HCT116 (cell line): ENCODE measurements around the gene TMEM9B. TPM values are rescaled to one million over a fixed set of nuclear protein-coding genes. Genes with fewer than 3 reads are reported as not detected.

Experiments used
- ATAC-seq: fragments of 200-7000 bp; cut with Tn5 transposase; 2 replicates; pipeline ENCODE4 v1.9.1; 2020; ENCODE audit warnings: mild to moderate bottlenecking, moderate library complexity
- BruUV-seq: library from RNA; stranded (reverse); fragments of 400-500 nt; replicated peaks from 2 replicates; lab custom pipeline; 2021; lab: Mats Ljungman, UMichigan
- CTCF ChIA-PET: fragments of 300-600 bp; sonication (Branson Sonifier 250); formaldehyde crosslinking; loops from one replicate; lab custom pipeline; 2021; ENCODE audit warnings: antibody characterized with exemption; lab: Charles Lee
- POLR2A ChIA-PET: fragments of 300-600, 350-600 bp; sonication (Branson Sonifier 250); formaldehyde crosslinking; loops from one replicate; lab custom pipeline; 2021; ENCODE audit warnings: antibody characterized with exemption; lab: Charles Lee
- RAD21 ChIA-PET, 2 experiments: fragments of 300-600 bp; sonication (Branson Sonifier 250); formaldehyde crosslinking; loops; one replicate each; lab custom pipeline; 2023; ENCODE audit warnings: low total read pairs in 2 of 2; ENCODE audit not compliant: uncharacterized antibody in 2 of 2, unreplicated experiment in 2 of 2, low non-redundant PET in 1 of 2; lab: Charles Lee
- DNase-seq: peaks from one replicate; pipeline ENCODE4 v3.0.0-alpha.2; 2010; ENCODE audit warnings: low read depth, low spot score
- H2AFZ ChIP-seq: fragments of 200-600 bp; shearing (Covaris generic), sonication (generic); 2 replicates; pipeline ENCODE4 v1.6.1; 2017; ENCODE audit warnings: low read depth, mixed run types, mixed read lengths, antibody characterized with exemption, low read length; ENCODE audit not compliant: poor library complexity, severe bottlenecking
- H3K27ac ChIP-seq: 2 replicates; pipeline ENCODE4 v1.5.1; 2012; ENCODE audit warnings: low read depth, low read length
- H3K27me3 ChIP-seq: fragments of 200-600 bp; sonication (generic); 2 replicates; pipeline ENCODE4 v1.6.1; 2016; ENCODE audit warnings: mixed run types, low read length, mixed read lengths; ENCODE audit not compliant: insufficient read depth
- H3K36me3 ChIP-seq, 2 experiments: fragments of 200-500 bp in 1 of 2; fragments of 200-600 bp in 1 of 2; sonication (Bioruptor generic) in 1 of 2; sonication (generic) in 1 of 2; 2 replicates each; pipeline versions ENCODE4 v1.5.1 to v1.6.1; 2014 to 2016; ENCODE audit warnings: low read length in 2 of 2, inconsistent platforms in 1 of 2, mixed read lengths in 1 of 2, mixed run types in 1 of 2; ENCODE audit not compliant: insufficient read depth in 2 of 2, control insufficient read depth in 1 of 2
- H3K4me1 ChIP-seq, 2 experiments: fragments of 200-600 bp in 1 of 2; sonication (generic) in 1 of 2; 2 replicates each; pipeline versions ENCODE4 v1.5.1 to v1.6.1; 2012 to 2017; ENCODE audit warnings: low read length in 2 of 2, inconsistent platforms in 1 of 2, mild to moderate bottlenecking in 1 of 2, mixed read lengths in 1 of 2, mixed run types in 1 of 2, moderate library complexity in 1 of 2; ENCODE audit not compliant: insufficient read depth in 2 of 2, control insufficient read depth in 1 of 2
- H3K4me2 ChIP-seq: fragments of 200-600 bp; sonication (generic); 2 replicates; pipeline ENCODE4 v1.6.1; 2017; ENCODE audit warnings: mixed run types, low read length, mixed read lengths
- H3K4me3 ChIP-seq, 2 experiments: fragments of 200-600 bp in 1 of 2; sonication (generic) in 1 of 2; replicated peaks in 1 of 2; 2 replicates each; pipeline ENCODE4 v1.5.1; 2011 to 2016; ENCODE audit warnings: low read length in 2 of 2, control low read depth in 1 of 2, low read depth in 1 of 2, mild to moderate bottlenecking in 1 of 2, mixed read lengths in 1 of 2, mixed run types in 1 of 2
- H3K79me2 ChIP-seq: fragments of 200-600 bp; sonication (generic); 2 replicates; pipeline ENCODE4 v1.6.1; 2017; ENCODE audit warnings: mild to moderate bottlenecking, mixed run types, low read length, moderate library complexity, mixed read lengths; ENCODE audit not compliant: insufficient read depth
- H3K9ac ChIP-seq: fragments of 200-600 bp; sonication (generic); 2 replicates; pipeline ENCODE4 v1.6.1; 2016; ENCODE audit warnings: low read length, mixed read lengths
- H3K9me2 ChIP-seq: fragments of 200-600 bp; sonication (generic), shearing (Covaris generic); 2 replicates; pipeline ENCODE4 v1.6.1; 2017; ENCODE audit warnings: mixed run types, mild to moderate bottlenecking, moderate library complexity; ENCODE audit not compliant: insufficient read depth
- H3K9me3 ChIP-seq, 2 experiments: fragments of 200-500 bp in 1 of 2; fragments of 200-600 bp in 1 of 2; sonication (Bioruptor generic) in 1 of 2; sonication (generic) in 1 of 2; 2 replicates each; pipeline ENCODE4 v1.6.1; 2014 to 2017; ENCODE audit warnings: low read length in 2 of 2, mixed read lengths in 2 of 2, inconsistent platforms in 1 of 2, low read depth in 1 of 2, mild to moderate bottlenecking in 1 of 2, mixed run types in 1 of 2, moderate library complexity in 1 of 2; ENCODE audit not compliant: control insufficient read depth in 1 of 2, insufficient read depth in 1 of 2
- H4K20me1 ChIP-seq: fragments of 200-600 bp; sonication (generic), shearing (Covaris generic); 2 replicates; pipeline ENCODE4 v1.6.1; 2017; ENCODE audit warnings: mixed run types, mild to moderate bottlenecking, moderate library complexity; ENCODE audit not compliant: insufficient read depth
- CBX3 ChIP-seq: IDR thresholded peaks from 2 replicates; pipeline ENCODE4 v1.6.1; 2012; ENCODE audit warnings: low read depth
- CEBPB ChIP-seq: IDR thresholded peaks from 2 replicates; pipeline ENCODE4 v1.6.1; 2012; ENCODE audit warnings: low read depth
- CTCF ChIP-seq, 3 experiments: fragments of 200-600 bp in 1 of 3; sonication (generic) in 1 of 3; IDR thresholded peaks in 2 of 3; conservative IDR thresholded peaks in 1 of 3; 2 replicates each; pipeline ENCODE4 v1.5.1; 2012 to 2017; ENCODE audit warnings: low read depth in 2 of 3, low read length in 2 of 3, antibody characterized with exemption in 1 of 3, borderline replicate concordance in 1 of 3, control low read depth in 1 of 3, mild to moderate bottlenecking in 1 of 3, mixed read lengths in 1 of 3, mixed run types in 1 of 3, moderate library complexity in 1 of 3; ENCODE audit not compliant: insufficient read depth in 1 of 3
- FOSL1 ChIP-seq: IDR thresholded peaks from 2 replicates; pipeline ENCODE4 v1.6.1; 2012; ENCODE audit warnings: low read depth
- REST ChIP-seq: IDR thresholded peaks from 2 replicates; pipeline ENCODE4 v1.6.1; 2012; ENCODE audit warnings: low read depth
- SRF ChIP-seq: IDR thresholded peaks from 2 replicates; pipeline ENCODE4 v1.6.1; 2012; ENCODE audit warnings: low read depth
- TCF7L2 ChIP-seq: IDR thresholded peaks from 2 replicates; pipeline ENCODE4 v1.7.0; 2011; ENCODE audit warnings: borderline replicate concordance, inconsistent platforms; ENCODE audit not compliant: insufficient read depth, insufficient read length; ENCODE audit errors: extremely low read depth
- ZNF274 ChIP-seq: fragments of 200-500 bp; sonication (Bioruptor generic); IDR thresholded peaks from 2 replicates; pipeline ENCODE4 v1.6.1; 2014; ENCODE audit warnings: mild to moderate bottlenecking, low read depth, low read length, inconsistent platforms
- intact Hi-C: fragments of 100-400 bp; cut with micrococcal nuclease; formaldehyde crosslinking; loops from 2 replicates; pipeline ENCODE4 v1.10.0; 2022
- total RNA-seq: library from RNA; stranded (reverse); gene quantifications from one replicate; pipeline ENCODE4 v1.2.1, GENCODE V29; 2021; ENCODE audit not compliant: unreplicated experiment

The TMEM9B gene
- total RNA-seq, 1 experiment from 2014 or later: 26.8 TPM

- no peak overlapping the region for H3K9ac ChIP-seq
- H3K36me3 ChIP-seq: peaks cover 4 to 6% of the 10 kb centered on the region in 2 experiments; a peak in 3 of 4 replicates
- no peaks in the 10 kb centered on the region for H3K79me2 ChIP-seq
- H2AFZ ChIP-seq: no peak overlapping the region
- intact Hi-C loops: no loop called here
- H4K20me1 ChIP-seq: no peaks in the 10 kb centered on the region
- TF ChIP-seq CBX3 (no peak), TCF7L2 (no peak), FOSL1 (no peak), REST (no peak), CEBPB (no peak), SRF (no peak), CTCF (IDR thresholded peaks at IDR 0.05 in 2 of 3, conservative IDR thresholded peaks at IDR 0.05 in 1 of 3; ENCODE audit: borderline replicate concordance in 1 of 3, insufficient read depth in 1 of 3, low read depth in 2 of 3, low read length in 2 of 3) (no peak), ZNF274 (no peak)
- ChIA-PET CTCF (interaction anchor here (0.6 to 3.2 kb wide), 2 partner anchors 11 to 35 kb away, joined by 3 to 14 read pairs; no protein-coding TSS in a partner anchor), RAD21 (no interaction called here), POLR2A (interaction anchor here (1.2 kb wide), 1 partner anchor 15 kb away, joined by 3 read pairs; the partner anchor contains the start of gene TMEM9B)
- H3K4me3 ChIP-seq: no peak overlapping the region
- H3K9me2 ChIP-seq: no peaks in the 10 kb centered on the region
- DNase-seq (no peak), ATAC-seq (no peak)
- H3K27ac ChIP-seq: no peak overlapping the region
- no peaks in the 10 kb centered on the region for H3K27me3 ChIP-seq
- no peaks in the 10 kb centered on the region for H3K9me3 ChIP-seq
- H3K4me1 ChIP-seq: no peaks in the 10 kb centered on the region
- H3K4me2 ChIP-seq: no peak overlapping the region
- BruUV-seq: no TSS peak
Measured at GRCh38 chr11:8948886-8949285, 15.4 kb downstream of the TMEM9B start.
